Mucosa of stomach (tissue), 1 donor: Measurements from ENCODE around the gene PRKAB2.
"Not testable (repeated sequence)": the region's sequence is repeated elsewhere in the genome, so short reads cannot be mapped to it uniquely, and the experiment has no call there.

Source experiments
- H3K27me3 ChIP-seq: one replicate; pipeline ENCODE4 v1.7.0; 2013; ENCODE audit warnings: mild to moderate bottlenecking, low read length; ENCODE audit not compliant: control insufficient read depth, insufficient read depth
- H3K36me3 ChIP-seq: one replicate; pipeline ENCODE4 v1.7.0; 2013; ENCODE audit warnings: low read length; ENCODE audit not compliant: control insufficient read depth, insufficient read depth
- H3K4me1 ChIP-seq: one replicate; pipeline ENCODE4 v1.7.0; 2013; ENCODE audit warnings: mild to moderate bottlenecking, low read length; ENCODE audit not compliant: control insufficient read depth, insufficient read depth
- H3K4me3 ChIP-seq: one replicate; pipeline ENCODE4 v1.7.0; 2013; ENCODE audit warnings: low read length
- H3K9ac ChIP-seq: one replicate; pipeline ENCODE4 v1.7.0; 2013; ENCODE audit warnings: mild to moderate bottlenecking, low read length, moderate library complexity
- H3K9me3 ChIP-seq: one replicate; pipeline ENCODE4 v1.7.0; 2013; ENCODE audit warnings: mild to moderate bottlenecking, low read length, moderate library complexity; ENCODE audit not compliant: control insufficient read depth
- donor health status: Pancreatic carcinoma.

The PRKAB2 gene

GRCh38 chr1:147169171-147169570, 3.1 kb downstream of the PRKAB2 start:
- Histone ChIP-seq H3K36me3 (no peaks in the 10 kb centered on the region), H3K4me3 (no peak overlapping the region), H3K9ac (no peak overlapping the region), H3K9me3 (no peaks in the 10 kb centered on the region), H3K4me1 (peaks cover 24% of the 10 kb centered on the region), H3K27me3 (no peaks in the 10 kb centered on the region)

GRCh38 chr1:147168626-147169058, 3.6 kb downstream of the PRKAB2 start:
- H3K4me1 ChIP-seq: peaks cover 20% of the 10 kb centered on the region
- no peak overlapping the region for H3K9ac ChIP-seq
- H3K9me3 ChIP-seq: no peaks in the 10 kb centered on the region
- no peaks in the 10 kb centered on the region for H3K36me3 ChIP-seq
- H3K27me3 ChIP-seq: no peaks in the 10 kb centered on the region
- no peak overlapping the region for H3K4me3 ChIP-seq

- H3K4me3 ChIP-seq: no peak overlapping the region
- peaks cover 20% of the 10 kb centered on the region for H3K4me1 ChIP-seq
- no peaks in the 10 kb centered on the region for H3K36me3 ChIP-seq
- H3K9me3 ChIP-seq: no peaks in the 10 kb centered on the region
- H3K9ac ChIP-seq: no peak overlapping the region
- H3K27me3 ChIP-seq: no peaks in the 10 kb centered on the region
Observed at GRCh38 chr1:147167365-147167764, 4.9 kb downstream of the PRKAB2 start.

- Histone ChIP-seq H3K4me1 (peaks cover 1% of the 10 kb centered on the region), H3K9ac (no peak overlapping the region), H3K9me3 (no peaks in the 10 kb centered on the region), H3K4me3 (no peak overlapping the region), H3K27me3 (no peaks in the 10 kb centered on the region), H3K36me3 (no peaks in the 10 kb centered on the region)
Observed at GRCh38 chr1:147163019-147163418, 9.3 kb downstream of the PRKAB2 start.

GRCh38 chr1:147162093-147162492, 10.2 kb downstream of the PRKAB2 start:
- Histone ChIP-seq H3K9ac (no peak overlapping the region), H3K4me3 (no peak overlapping the region), H3K4me1 (no peaks in the 10 kb centered on the region), H3K9me3 (no peaks in the 10 kb centered on the region), H3K36me3 (no peaks in the 10 kb centered on the region), H3K27me3 (no peaks in the 10 kb centered on the region)

GRCh38 chr1:147157116-147157515, 15.2 kb downstream of the PRKAB2 start:
- not testable (repeated sequence) for H3K9ac ChIP-seq, H3K27me3 ChIP-seq, H3K9me3 ChIP-seq, H3K4me1 ChIP-seq, H3K4me3 ChIP-seq, H3K36me3 ChIP-seq

- H3K9ac ChIP-seq: no peak overlapping the region
- no peaks in the 10 kb centered on the region for H3K4me1 ChIP-seq
- H3K9me3 ChIP-seq: no peaks in the 10 kb centered on the region
- no peak overlapping the region for H3K4me3 ChIP-seq
- H3K36me3 ChIP-seq: no peaks in the 10 kb centered on the region
- H3K27me3 ChIP-seq: no peaks in the 10 kb centered on the region
Observed at GRCh38 chr1:147156642-147157041, 15.6 kb downstream of the PRKAB2 start.

GRCh38 chr1:147152772-147153171, 19.5 kb downstream of the PRKAB2 start:
- H3K9me3 ChIP-seq: no peaks in the 10 kb centered on the region
- H3K4me1 ChIP-seq: no peaks in the 10 kb centered on the region
- no peak overlapping the region for H3K9ac ChIP-seq
- no peak overlapping the region for H3K4me3 ChIP-seq
- H3K27me3 ChIP-seq: no peaks in the 10 kb centered on the region
- H3K36me3 ChIP-seq: no peaks in the 10 kb centered on the region

GRCh38 chr1:147151244-147151643, 21.0 kb downstream of the PRKAB2 start:
- H3K27me3 ChIP-seq: no peaks in the 10 kb centered on the region
- H3K4me3 ChIP-seq: no peak overlapping the region
- no peaks in the 10 kb centered on the region for H3K4me1 ChIP-seq
- H3K9me3 ChIP-seq: no peaks in the 10 kb centered on the region
- no peak overlapping the region for H3K9ac ChIP-seq
- no peaks in the 10 kb centered on the region for H3K36me3 ChIP-seq

- Histone ChIP-seq H3K4me3 (no peak overlapping the region), H3K4me1 (no peaks in the 10 kb centered on the region), H3K27me3 (no peaks in the 10 kb centered on the region), H3K9me3 (no peaks in the 10 kb centered on the region), H3K9ac (no peak overlapping the region), H3K36me3 (no peaks in the 10 kb centered on the region)
Observed at GRCh38 chr1:147142886-147143285, 29.4 kb downstream of the PRKAB2 start.

- H3K36me3 ChIP-seq, H3K9ac ChIP-seq, H3K4me1 ChIP-seq, H3K9me3 ChIP-seq, H3K27me3 ChIP-seq, H3K4me3 ChIP-seq: not testable (repeated sequence)
Observed at GRCh38 chr1:147130721-147131120, 41.5 kb downstream of the PRKAB2 start.

- Histone ChIP-seq H3K4me3 (no peak overlapping the region), H3K27me3 (no peaks in the 10 kb centered on the region), H3K4me1 (no peaks in the 10 kb centered on the region), H3K9ac (no peak overlapping the region), H3K36me3 (no peaks in the 10 kb centered on the region), H3K9me3 (no peaks in the 10 kb centered on the region)
Observed at GRCh38 chr1:147129116-147129873, 43.0 kb downstream of the PRKAB2 start.

- Histone ChIP-seq H3K9ac (no peak overlapping the region), H3K36me3 (no peaks in the 10 kb centered on the region), H3K4me3 (no peak overlapping the region), H3K27me3 (no peaks in the 10 kb centered on the region), H3K4me1 (no peaks in the 10 kb centered on the region), H3K9me3 (no peaks in the 10 kb centered on the region)
Observed at GRCh38 chr1:147124266-147124665, 48.0 kb downstream of the PRKAB2 start.
